Activated CD8-positive, alpha-beta memory T cell treated with anti-CD3 and anti-CD28 coated beads, Interleukin-2, amount 50 U/mL, for 1 hour (primary cell): Measurements from ENCODE around the gene IFT27.

ENCODE experiments used
- DNase-seq: peaks from one replicate; pipeline ENCODE4 v3.0.0-alpha.2; 2020; ENCODE audit errors: extremely low read depth

IFT27 gene

GRCh38 chr22:36725366-36726006 is 50.4 kb downstream of the IFT27 start:
- DNase-seq = no peak

GRCh38 chr22:36724836-36725235 is 51.1 kb downstream of the IFT27 start:
- DNase-seq = no peak

GRCh38 chr22:36722055-36722454 is 53.9 kb downstream of the IFT27 start:
- no peak for DNase-seq

GRCh38 chr22:36715647-36716046 is 60.3 kb downstream of the IFT27 start:
- DNase-seq = no peak

- DNase-seq = no peak
Observed at GRCh38 chr22:36714110-36714509, 61.8 kb downstream of the IFT27 start.

GRCh38 chr22:36713436-36713835 is 62.5 kb downstream of the IFT27 start:
- no peak for DNase-seq
